DMS153 treated with DMSO at 0.1 percent for 48 hours (cell line): ENCODE measurements around the gene CLTCL1.
"Not testable (repeated sequence)": the region's sequence is repeated elsewhere in the genome, so short reads cannot be mapped to it uniquely, and the experiment has no call there.

ENCODE experiments used
- DNase-seq: peaks from one replicate; lab custom pipeline; 2025; ENCODE audit not compliant: unreplicated experiment; lab: John Stamatoyannopoulos, UW

Gene CLTCL1

GRCh38 chr22:19291218-19291579, 320 bp downstream of the CLTCL1 start:
- no peak for DNase-seq

GRCh38 chr22:19290400-19291217, 910 bp downstream of the CLTCL1 start:
- DNase-seq = no peak

- no peak for DNase-seq
Measured at GRCh38 chr22:19289475-19290161, 1.9 kb downstream of the CLTCL1 start.

- no peak for DNase-seq
Measured at GRCh38 chr22:19287889-19288288, 3.6 kb downstream of the CLTCL1 start.

- peak; percentile 73 for DNase-seq
Measured at GRCh38 chr22:19287076-19287707, 4.3 kb downstream of the CLTCL1 start.

- no peak for DNase-seq
Measured at GRCh38 chr22:19285831-19286230, 5.7 kb downstream of the CLTCL1 start.

- DNase-seq = not testable (repeated sequence)
Measured at GRCh38 chr22:19279143-19279542, 12.4 kb downstream of the CLTCL1 start.

GRCh38 chr22:19277785-19278184, 13.7 kb downstream of the CLTCL1 start:
- DNase-seq = no peak

- DNase-seq = no peak
Measured at GRCh38 chr22:19275919-19276600, 15.5 kb downstream of the CLTCL1 start.

GRCh38 chr22:19275513-19275912, 16.0 kb downstream of the CLTCL1 start:
- DNase-seq = no peak

- no peak for DNase-seq
Measured at GRCh38 chr22:19275104-19275503, 16.4 kb downstream of the CLTCL1 start.

- DNase-seq = no peak
Measured at GRCh38 chr22:19271856-19272535, 19.5 kb downstream of the CLTCL1 start.

- DNase-seq = no peak
Measured at GRCh38 chr22:19271273-19271855, 20.2 kb downstream of the CLTCL1 start.

- DNase-seq = no peak
Measured at GRCh38 chr22:19270873-19271272, 20.6 kb downstream of the CLTCL1 start.

GRCh38 chr22:19266547-19267086, 24.9 kb downstream of the CLTCL1 start:
- DNase-seq = no peak

GRCh38 chr22:19265779-19266178, 25.7 kb downstream of the CLTCL1 start:
- no peak for DNase-seq

GRCh38 chr22:19260804-19261203, 30.7 kb downstream of the CLTCL1 start:
- DNase-seq = no peak

GRCh38 chr22:19260194-19260593, 31.3 kb downstream of the CLTCL1 start:
- DNase-seq = no peak

GRCh38 chr22:19258968-19259288, 32.6 kb downstream of the CLTCL1 start:
- DNase-seq = not testable (repeated sequence)

GRCh38 chr22:19258371-19258770, 33.1 kb downstream of the CLTCL1 start:
- no peak for DNase-seq
